Panc1 (cell line): ENCODE results near the gene GPR157. TPM values are rescaled to one million over a fixed set of nuclear protein-coding genes. Genes with fewer than 3 reads are reported as not detected.
"Not testable (repeated sequence)": the region's sequence is repeated elsewhere in the genome, so short reads cannot be mapped to it uniquely, and the experiment has no call there.

Experiments used
- ATAC-seq: fragments of 200-7000 bp; cut with Tn5 transposase; 2 replicates; pipeline ENCODE4 v1.9.1; 2020; ENCODE audit warnings: mild to moderate bottlenecking, moderate library complexity
- BruUV-seq: library from RNA; stranded (reverse); fragments of 400-500 nt; replicated peaks from 2 replicates; lab custom pipeline; 2021; lab: Mats Ljungman, UMichigan
- CTCF ChIA-PET: fragments of 300-600 bp; sonication (Branson Sonifier 250); formaldehyde crosslinking; loops from one replicate; lab custom pipeline; 2022; ENCODE audit warnings: antibody characterized with exemption; lab: Charles Lee
- POLR2A ChIA-PET: fragments of 300-600 bp; sonication (Branson Sonifier 250); formaldehyde crosslinking; loops from one replicate; lab custom pipeline; 2022; ENCODE audit warnings: antibody characterized with exemption; lab: Charles Lee
- DNase-seq: peaks from one replicate; pipeline ENCODE4 v3.0.0-alpha.2; 2010; ENCODE audit warnings: low read depth, low spot score
- H3K27ac ChIP-seq: 2 replicates; pipeline ENCODE4 v1.5.1; 2011; ENCODE audit warnings: mild to moderate bottlenecking, low read length, inconsistent platforms
- H3K27me3 ChIP-seq: fragments of 200-500 bp; sonication (Bioruptor generic); 2 replicates; pipeline ENCODE4 v1.6.0; 2014; ENCODE audit warnings: low read length, inconsistent platforms; ENCODE audit not compliant: control insufficient read depth, insufficient read depth
- H3K36me3 ChIP-seq: fragments of 200-500 bp; sonication (Bioruptor generic); 2 replicates; pipeline ENCODE4 v1.5.1; 2014; ENCODE audit warnings: inconsistent platforms, mild to moderate bottlenecking, low read length, moderate library complexity; ENCODE audit not compliant: control insufficient read depth, insufficient read depth
- H3K4me1 ChIP-seq: 2 replicates; pipeline ENCODE4 v1.5.1; 2011; ENCODE audit warnings: inconsistent platforms, mild to moderate bottlenecking, low read length, moderate library complexity; ENCODE audit not compliant: control insufficient read depth, insufficient read depth
- H3K4me3 ChIP-seq, 2 experiments: 2 replicates each; pipeline ENCODE4 v1.5.1; 2011 to 2012; ENCODE audit warnings: low read depth in 2 of 2, low read length in 2 of 2, mild to moderate bottlenecking in 2 of 2, inconsistent platforms in 1 of 2, moderate library complexity in 1 of 2
- H3K9me3 ChIP-seq: fragments of 200-500 bp; sonication (Bioruptor generic); 2 replicates; pipeline ENCODE4 v1.5.1; 2014; ENCODE audit warnings: low read depth, mild to moderate bottlenecking, inconsistent platforms, low read length, moderate library complexity; ENCODE audit not compliant: control insufficient read depth, insufficient read depth
- CTCF ChIP-seq: fragments of 450-650 bp; IDR thresholded peaks from 2 replicates; pipeline ENCODE4 v1.5.1; 2017; ENCODE audit warnings: mild to moderate bottlenecking
- POLR2AphosphoS5 ChIP-seq: IDR thresholded peaks from 2 replicates; pipeline ENCODE4 v1.6.1; 2012; ENCODE audit warnings: mild to moderate bottlenecking, low read depth, low read length, moderate library complexity
- REST ChIP-seq, 2 experiments: IDR thresholded peaks; 2 replicates each; pipeline ENCODE4 v1.6.1; 2011 to 2012; ENCODE audit warnings: low read depth in 2 of 2, control low read depth in 1 of 2, low read length in 1 of 2, mild to moderate bottlenecking in 1 of 2, moderate library complexity in 1 of 2; ENCODE audit not compliant: insufficient read depth in 1 of 2
- SIN3A ChIP-seq: IDR thresholded peaks from 2 replicates; pipeline ENCODE4 v1.6.1; 2012; ENCODE audit warnings: low read depth, mild to moderate bottlenecking, low read length, moderate library complexity, borderline replicate concordance; ENCODE audit not compliant: insufficient read depth
- TCF7L2 ChIP-seq: IDR thresholded peaks from 2 replicates; pipeline ENCODE4 v1.6.1; 2011; ENCODE audit warnings: mild to moderate bottlenecking, low read depth, low read length, inconsistent platforms
- in situ Hi-C: cut with HindIII; loops from 2 replicates; pipeline ENCODE4 v1.10.0; 2016; ENCODE audit warnings: low sequenced_read_pairs, low pct_unique_long_range_greater_than_20kb
- intact Hi-C: fragments of 100-400 bp; cut with micrococcal nuclease; formaldehyde crosslinking; loops from one replicate; pipeline ENCODE4 v1.10.0; 2022; ENCODE audit not compliant: unreplicated experiment
- total RNA-seq: library from RNA; stranded (reverse); gene quantifications from one replicate; pipeline ENCODE4 v1.2.1, GENCODE V29; 2021; ENCODE audit not compliant: unreplicated experiment

GPR157 gene
- total RNA-seq, 1 experiment from 2014 or later: 19.8 TPM

- Histone ChIP-seq H3K27me3 (no peaks in the 10 kb centered on the region), H3K36me3 (no peaks in the 10 kb centered on the region), H3K9me3 (no peaks in the 10 kb centered on the region), H3K27ac (peak overlapping the region; percentile 81), H3K4me3 (peak overlapping the region; percentile 69 to 85), H3K4me1 (peaks cover 10% of the 10 kb centered on the region)
- DNase-seq (no peak), ATAC-seq (0 out of 2 replicates have a peak, but pooled peaks have one; percentile 6)
- ChIA-PET POLR2A (no interaction called here), CTCF (no interaction called here)
- BruUV-seq: no TSS peak
- in situ Hi-C loops (no loop called here), intact Hi-C loops (loop anchor here (5.0 kb wide), 1 partner anchor 70 kb away; no protein-coding TSS in a partner anchor)
- no peak for TF ChIP-seq CTCF
Measured at GRCh38 chr1:9127395-9128165, 1.3 kb downstream of the GPR157 start.

- ATAC-seq (no peak), DNase-seq (no peak)
- H3K9me3 ChIP-seq: no peaks in the 10 kb centered on the region
- H3K36me3 ChIP-seq: no peaks in the 10 kb centered on the region
- in situ Hi-C loops (no loop called here), intact Hi-C loops (loop anchor here (5.0 kb wide), 1 partner anchor 71 kb away; no protein-coding TSS in a partner anchor)
- TF ChIP-seq POLR2AphosphoS5: no peak
- TF ChIP-seq CTCF: no peak
- no peak for TF ChIP-seq TCF7L2
- no peak for TF ChIP-seq REST (IDR thresholded peaks at IDR 0.05; ENCODE audit: insufficient read depth in 1 of 2, low read depth in 2 of 2, low read length in 1 of 2)
- TF ChIP-seq SIN3A: no peak
- H3K4me1 ChIP-seq: peaks cover 14% of the 10 kb centered on the region
- POLR2A ChIA-PET: no interaction called here
- H3K27me3 ChIP-seq: no peaks in the 10 kb centered on the region
- BruUV-seq: TSS peak; percentile 73
- H3K27ac ChIP-seq: no peak overlapping the region
- CTCF ChIA-PET: no interaction called here
- no peak overlapping the region for H3K4me3 ChIP-seq
Measured at GRCh38 chr1:9126511-9126910, 2.4 kb downstream of the GPR157 start.

GRCh38 chr1:9125847-9126246, 3.1 kb downstream of the GPR157 start:
- intact Hi-C loops: loop anchor here (5.0 kb wide), 1 partner anchor 71 kb away; no protein-coding TSS in a partner anchor
- POLR2A ChIA-PET, in situ Hi-C loops, BruUV-seq, DNase-seq, H3K27me3 ChIP-seq, ATAC-seq, CTCF ChIA-PET, H3K36me3 ChIP-seq, H3K27ac ChIP-seq, H3K9me3 ChIP-seq, H3K4me3 ChIP-seq: not testable (repeated sequence)
- peaks cover 15% of the 10 kb centered on the region for H3K4me1 ChIP-seq
